NCI-H460 (cell line): ENCODE measurements around the gene MBTPS1. TPM values are rescaled to one million over a fixed set of nuclear protein-coding genes. Genes with fewer than 3 reads are reported as not detected.

ENCODE experiments used
- DNase-seq: peaks from one replicate; pipeline ENCODE4 v3.0.0-alpha.2; 2016; ENCODE audit warnings: low read depth; ENCODE audit errors: extremely low read depth
- total RNA-seq: library from RNA; depleted of rRNA; stranded (reverse); fragments of >200 nt; shearing (Covaris generic); gene quantifications from 2 replicates; pipeline ENCODE4 v1.2.3, GENCODE V29; 2014

MBTPS1 gene
- total RNA-seq, 1 experiment from 2014 or later = 55.0 TPM

GRCh38 chr16:84080378-84080777 is 36.4 kb downstream of the MBTPS1 start:
- no peak for DNase-seq

GRCh38 chr16:84079664-84080063 is 37.1 kb downstream of the MBTPS1 start:
- DNase-seq = no peak

- DNase-seq = no peak
Observed at GRCh38 chr16:84075376-84075775, 41.4 kb downstream of the MBTPS1 start.

- no peak for DNase-seq
Observed at GRCh38 chr16:84074721-84075120, 42.0 kb downstream of the MBTPS1 start.

GRCh38 chr16:84072014-84072413 is 44.7 kb downstream of the MBTPS1 start:
- no peak for DNase-seq

DNA sequence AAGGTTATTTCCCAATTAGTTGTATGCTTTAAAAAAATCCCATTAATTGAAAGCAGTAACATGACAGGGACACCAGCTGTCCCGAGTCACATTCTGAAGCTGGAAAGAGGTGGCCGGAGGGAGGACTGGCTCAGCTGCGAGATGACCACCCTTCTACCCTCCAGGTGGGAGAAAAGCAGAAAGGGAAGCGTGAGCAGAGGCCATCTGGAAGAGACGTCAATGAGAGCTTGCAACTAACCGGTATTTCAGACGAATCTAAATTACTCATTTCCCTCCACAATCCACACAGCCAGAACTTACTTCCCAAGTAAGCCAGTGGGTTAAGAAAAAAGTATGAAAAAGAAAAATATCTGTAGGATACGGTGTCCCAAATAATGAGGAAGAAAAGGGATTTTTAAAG is 45.6 kb downstream of the MBTPS1 start:
- no peak for DNase-seq

GRCh38 chr16:84069540-84069939 is 47.2 kb downstream of the MBTPS1 start:
- no peak for DNase-seq

- DNase-seq = no peak
Observed at GRCh38 chr16:84068783-84069462, 47.8 kb downstream of the MBTPS1 start.

- DNase-seq = no peak
Observed at GRCh38 chr16:84068041-84068440, 48.7 kb downstream of the MBTPS1 start.

- DNase-seq = no peak
Observed at GRCh38 chr16:84067640-84068039, 49.1 kb downstream of the MBTPS1 start.

GRCh38 chr16:84065536-84066132 is 51.1 kb downstream of the MBTPS1 start:
- DNase-seq = peak; percentile 45

DNA sequence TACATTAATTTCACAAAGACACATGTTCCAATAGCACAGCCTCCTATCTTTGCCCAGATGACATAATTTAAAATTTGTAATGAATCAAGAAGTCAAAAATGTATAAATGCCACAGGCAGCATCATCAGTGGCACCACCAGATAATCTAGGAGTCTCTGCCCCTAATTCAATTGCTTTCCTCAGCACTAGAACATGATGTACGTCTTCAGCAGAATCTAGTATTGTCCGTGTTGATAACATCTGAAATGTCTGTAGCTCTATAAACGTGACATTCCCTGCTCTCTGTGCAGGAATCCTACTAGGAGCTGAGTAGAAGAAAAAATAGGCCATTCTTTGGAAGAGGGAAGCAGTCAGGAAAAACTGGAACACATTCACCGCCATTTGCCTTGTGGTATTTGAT is 52.8 kb downstream of the MBTPS1 start:
- no peak for DNase-seq

GRCh38 chr16:84062734-84063640 is 53.8 kb downstream of the MBTPS1 start:
- peak; percentile 51 for DNase-seq

GRCh38 chr16:84061236-84061819 is 55.4 kb downstream of the MBTPS1 start:
- DNase-seq = no peak

- DNase-seq = no peak
Observed at GRCh38 chr16:84059946-84060901, 56.5 kb downstream of the MBTPS1 start.

GRCh38 chr16:84059111-84059510 is 57.6 kb downstream of the MBTPS1 start:
- DNase-seq = no peak

- DNase-seq = no peak
Observed at GRCh38 chr16:84058664-84059063, 58.1 kb downstream of the MBTPS1 start.

- no peak for DNase-seq
Observed at GRCh38 chr16:84058211-84058610, 58.5 kb downstream of the MBTPS1 start.

DNA sequence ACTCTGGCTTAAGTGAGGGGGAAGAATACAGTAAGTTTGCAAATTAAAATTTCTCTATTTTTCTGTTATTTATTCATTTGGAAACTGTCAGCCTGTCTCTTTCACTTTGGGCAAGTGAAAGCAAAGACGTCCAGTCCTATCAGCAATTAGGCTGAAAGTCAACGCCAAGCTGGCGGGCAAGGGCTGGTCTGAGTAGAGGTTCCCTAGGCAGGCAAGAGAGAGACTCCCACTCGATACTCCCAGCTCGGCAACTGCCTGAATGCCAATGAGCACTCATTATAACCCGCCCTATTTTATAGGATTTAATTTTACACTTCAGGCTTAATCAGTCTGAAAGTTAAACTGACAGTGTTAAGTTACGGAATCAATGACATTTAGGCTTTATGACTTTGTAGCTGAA is 59.8 kb downstream of the MBTPS1 start:
- no peak for DNase-seq
